IMR-90 (cell line): Measurements from ENCODE around the gene RPL31. TPM values are rescaled to one million over a fixed set of nuclear protein-coding genes. Genes with fewer than 3 reads are reported as not detected.

Experiments used
- ATAC-seq: fragments of 200-7000 bp; cut with Tn5 transposase; 2 replicates; pipeline ENCODE4 v1.9.1; 2020; ENCODE audit warnings: low read depth, mild to moderate bottlenecking, moderate library complexity
- BruUV-seq: library from RNA; stranded (reverse); fragments of 400-500 nt; replicated peaks from 2 replicates; lab custom pipeline; 2021; lab: Mats Ljungman, UMichigan
- CTCF ChIA-PET: fragments of 300-600 bp; formaldehyde crosslinking; extraction: SDS; loops from one replicate; lab custom pipeline; 2021; ENCODE audit warnings: antibody characterized with exemption; lab: Yijun Ruan, JAX
- POLR2A ChIA-PET: fragments of 300-600 bp; sonication (Branson Sonifier 250); formaldehyde crosslinking; loops from one replicate; lab custom pipeline; 2022; ENCODE audit warnings: antibody characterized with exemption; ENCODE audit not compliant: unreplicated experiment; lab: Charles Lee
- DNase-seq: peaks from one replicate; pipeline ENCODE4 v3.0.0; 2013
- H2AFZ ChIP-seq: replicated peaks from 2 replicates; pipeline ENCODE3; 2013; ENCODE audit warnings: low read length, mild to moderate bottlenecking; ENCODE audit not compliant: poor library complexity
- H2AK5ac ChIP-seq: 2 replicates; pipeline ENCODE4 v1.6.1; 2013; ENCODE audit warnings: low read depth, low read length, inconsistent platforms
- H2AK9ac ChIP-seq: replicated peaks from 2 replicates; pipeline ENCODE3; 2013; ENCODE audit warnings: mild to moderate bottlenecking, low read depth, low read length, moderate library complexity; ENCODE audit not compliant: poor library complexity
- H2BK120ac ChIP-seq: 2 replicates; pipeline ENCODE4 v1.6.1; 2013; ENCODE audit warnings: low read depth, low read length, inconsistent platforms
- H2BK15ac ChIP-seq: 3 replicates; pipeline ENCODE4 v1.6.1; 2013; ENCODE audit warnings: low read depth, low read length, inconsistent platforms
- H2BK20ac ChIP-seq: 2 replicates; pipeline ENCODE4 v1.6.1; 2013; ENCODE audit warnings: low read depth, mild to moderate bottlenecking, inconsistent platforms, low read length, moderate library complexity
- H2BK5ac ChIP-seq: 2 replicates; pipeline ENCODE4 v1.6.1; 2013; ENCODE audit warnings: mild to moderate bottlenecking, low read depth, low read length, inconsistent platforms; ENCODE audit not compliant: poor library complexity, severe bottlenecking
- H3K14ac ChIP-seq: replicated peaks from 2 replicates; pipeline ENCODE4 v1.6.1; 2013; ENCODE audit warnings: low read depth, low read length, inconsistent platforms
- H3K18ac ChIP-seq: 2 replicates; pipeline ENCODE4 v1.6.1; 2013; ENCODE audit warnings: low read depth, low read length, control low read depth
- H3K23ac ChIP-seq: 2 replicates; pipeline ENCODE4 v1.6.1; 2013; ENCODE audit warnings: low read depth, low read length, inconsistent platforms
- H3K27ac ChIP-seq: 2 replicates; pipeline ENCODE4 v1.5.1; 2013; ENCODE audit warnings: mild to moderate bottlenecking, control low read depth, low read length; ENCODE audit not compliant: insufficient read depth
- H3K27me3 ChIP-seq: 2 replicates; pipeline ENCODE4 v1.6.1; 2013; ENCODE audit warnings: low read length; ENCODE audit not compliant: control insufficient read depth, insufficient read depth
- H3K36me3 ChIP-seq: 2 replicates; pipeline ENCODE4 v1.6.1; 2013; ENCODE audit warnings: low read length, mixed read lengths; ENCODE audit not compliant: control insufficient read depth, insufficient read depth
- H3K4ac ChIP-seq: 2 replicates; pipeline ENCODE4 v1.6.1; 2013; ENCODE audit warnings: low read depth, low read length, inconsistent platforms
- H3K4me1 ChIP-seq: 2 replicates; pipeline ENCODE4 v1.6.1; 2013; ENCODE audit warnings: low read length, mixed read lengths; ENCODE audit not compliant: control insufficient read depth, insufficient read depth
- H3K4me2 ChIP-seq: 2 replicates; pipeline ENCODE4 v1.6.1; 2013; ENCODE audit warnings: low read depth, mild to moderate bottlenecking, control low read depth, low read length, moderate library complexity
- H3K4me3 ChIP-seq: 2 replicates; pipeline ENCODE4 v1.5.1; 2013; ENCODE audit warnings: low read depth, mild to moderate bottlenecking, control low read depth, low read length, moderate library complexity; ENCODE audit not compliant: insufficient read depth
- H3K56ac ChIP-seq: 2 replicates; pipeline ENCODE4 v1.6.1; 2013; ENCODE audit warnings: low read length, inconsistent platforms; ENCODE audit not compliant: insufficient read depth; ENCODE audit errors: extremely low read depth
- H3K79me1 ChIP-seq, 2 experiments: 2 replicates each; pipeline ENCODE4 v1.6.1; 2013; ENCODE audit warnings: low read length in 2 of 2, inconsistent platforms in 1 of 2, low read depth in 1 of 2
- H3K9ac ChIP-seq: 2 replicates; pipeline ENCODE4 v1.6.1; 2013; ENCODE audit warnings: low read depth, low read length, control low read depth
- H3K9me1 ChIP-seq: 2 replicates; pipeline ENCODE4 v1.6.1; 2013; ENCODE audit warnings: low read length, inconsistent platforms; ENCODE audit not compliant: insufficient read depth
- H3K9me3 ChIP-seq: 2 replicates; pipeline ENCODE4 v1.6.1; 2013; ENCODE audit warnings: low read length; ENCODE audit not compliant: control insufficient read depth, insufficient read depth
- H4K20me1 ChIP-seq: 2 replicates; pipeline ENCODE4 v1.6.1; 2013; ENCODE audit warnings: low read length, inconsistent platforms; ENCODE audit not compliant: insufficient read depth
- H4K5ac ChIP-seq: 2 replicates; pipeline ENCODE4 v1.6.1; 2013; ENCODE audit warnings: mild to moderate bottlenecking, low read depth, low read length, control low read depth
- H4K8ac ChIP-seq, 2 experiments: 2 replicates each; pipeline ENCODE4 v1.6.1; 2013; ENCODE audit warnings: low read depth in 2 of 2, low read length in 2 of 2, control low read depth in 1 of 2, inconsistent platforms in 1 of 2
- H4K91ac ChIP-seq: 2 replicates; pipeline ENCODE4 v1.6.1; 2013; ENCODE audit warnings: low read depth, low read length, inconsistent platforms; ENCODE audit not compliant: insufficient read depth
- BHLHE40 ChIP-seq: fragments of 150-350 bp; IDR thresholded peaks from 2 replicates; pipeline ENCODE4 v1.6.1; 2016; ENCODE audit warnings: mild to moderate bottlenecking, low read depth, low read length
- CHD1 ChIP-seq: IDR thresholded peaks from 2 replicates; pipeline ENCODE4 v1.6.1; 2012; ENCODE audit warnings: low read depth, low read length, improper control_type of control experiment
- CTCF ChIP-seq: conservative IDR thresholded peaks from 2 replicates; pipeline ENCODE4 v1.5.1; 2012; ENCODE audit warnings: mild to moderate bottlenecking, low read depth, low read length, improper control_type of control experiment
- ELK1 ChIP-seq: fragments of 150-350 bp; IDR thresholded peaks from 2 replicates; pipeline ENCODE4 v1.6.1; 2016; ENCODE audit warnings: low read depth, mild to moderate bottlenecking, low read length, moderate library complexity, borderline replicate concordance
- FOS ChIP-seq: fragments of 150-350 bp; IDR thresholded peaks from 2 replicates; pipeline ENCODE4 v1.6.1; 2016; ENCODE audit warnings: low read depth, low read length
- MAZ ChIP-seq: IDR thresholded peaks from 2 replicates; pipeline ENCODE4 v1.6.1; 2012; ENCODE audit warnings: low read depth, mild to moderate bottlenecking, low read length, improper control_type of control experiment, moderate library complexity, borderline replicate concordance
- MXI1 ChIP-seq: IDR thresholded peaks from 2 replicates; pipeline ENCODE4 v1.6.1; 2012; ENCODE audit warnings: low read depth, mild to moderate bottlenecking, low read length, moderate library complexity, borderline replicate concordance
- NFE2L2 ChIP-seq: fragments of 150-350 bp; IDR thresholded peaks from 2 replicates; pipeline ENCODE4 v1.6.1; 2016; ENCODE audit warnings: low read depth, mild to moderate bottlenecking, low read length
- RAD21 ChIP-seq: IDR thresholded peaks from 2 replicates; pipeline ENCODE4 v1.6.1; 2012; ENCODE audit warnings: low read length, improper control_type of control experiment
- RCOR1 ChIP-seq: IDR thresholded peaks from 2 replicates; pipeline ENCODE4 v1.6.1; 2012; ENCODE audit warnings: mild to moderate bottlenecking, low read length, improper control_type of control experiment; ENCODE audit not compliant: insufficient replicate concordance
- RFX5 ChIP-seq: IDR thresholded peaks from 2 replicates; pipeline ENCODE4 v1.8.0; 2012; ENCODE audit warnings: low read depth, mild to moderate bottlenecking, low read length, moderate library complexity
- USF2 ChIP-seq: fragments of 150-350 bp; IDR thresholded peaks from 2 replicates; pipeline ENCODE4 v1.6.1; 2017; ENCODE audit warnings: mild to moderate bottlenecking, antibody characterized with exemption, low read length, low read depth
- WGBS, 2 experiments: methylation state at CpG; one replicate each; pipeline versions ENCODE4 v1.1.5 to v1.1.7; 2013; ENCODE audit warnings: missing lambda C conversion rate in 2 of 2; ENCODE audit not compliant: insufficient read length in 1 of 2; ENCODE audit errors: extremely low coverage in 2 of 2; 5-methylcytosine and 5-hydroxymethylcytosine counted together
- dilution Hi-C: fragments of 300-500 bp; cut with HindIII; formaldehyde crosslinking; loops from one replicate; pipeline ENCODE4 v1.14.3; 2018; ENCODE audit warnings: low sequenced_read_pairs; ENCODE audit not compliant: unreplicated experiment
- in situ Hi-C: fragments of 300-500 bp; cut with MboI; formaldehyde crosslinking; loops from 3 replicates; pipeline ENCODE4 v1.14.3; 2019; ENCODE audit warnings: low sequenced_read_pairs, inconsistent platforms, mixed read lengths
- intact Hi-C: fragments of 100-400 bp; cut with micrococcal nuclease; formaldehyde crosslinking; loops from 2 replicates; pipeline ENCODE4 v1.10.0; 2022
- polyA plus RNA-seq, 3 experiments: library from polyadenylated mRNA; depleted of rRNA; stranded (reverse); fragments of >200 nt; gene quantifications; 2 replicates each; pipeline ENCODE4 v1.2.3, GENCODE V29; 2012; ENCODE audit warnings: low replicate concordance in 1 of 3
- total RNA-seq: library from RNA; depleted of rRNA; stranded (reverse); fragments of >200 nt; gene quantifications from 2 replicates; pipeline ENCODE4 v1.2.3, GENCODE V29; 2012

Gene RPL31
- total and polyA plus RNA-seq, 2 of the 4 experiments (the other 2 are of a cell fraction) = 358 to 2,908 TPM

GRCh38 chr2:100959225-100959880 lies 42.7 kb upstream of the RPL31 start:
- no CpG with 5 or more reads among the region's 6 CpGs for WGBS, 2 experiments
- dilution Hi-C loops = no loop called here
- H3K56ac ChIP-seq = no peak overlapping the region
- H2BK20ac ChIP-seq = peak overlapping the region; percentile 71
- POLR2A ChIA-PET = interaction anchor here (0.7 kb wide), 1 partner anchor 34 kb away, joined by 4 read pairs; no protein-coding TSS in a partner anchor
- H4K8ac ChIP-seq = peak overlapping the region in 1 of 2 experiments; percentile 20; a peak in 1 of 4 replicates
- H3K27ac ChIP-seq = no peak overlapping the region
- H3K18ac ChIP-seq = no peak overlapping the region; the same call in 1 of the 2 replicates
- no peak overlapping the region for H3K14ac ChIP-seq
- H2BK120ac ChIP-seq = no peak overlapping the region; the same call in 1 of the 2 replicates
- ATAC-seq (peak; percentile 58), DNase-seq (peak; percentile 45)
- peak overlapping the region; percentile 44; the same call in 1 of the 2 replicates for H2AK5ac ChIP-seq
- peak overlapping the region; percentile 72; the same call in 1 of the 2 replicates for H3K4me2 ChIP-seq
- BruUV-seq = no TSS peak
- H3K9me3 ChIP-seq = peaks cover 2% of the 10 kb centered on the region; the same call in 1 of the 2 replicates
- peak overlapping the region; percentile 20; the same call in 1 of the 2 replicates for H4K91ac ChIP-seq
- H4K5ac ChIP-seq = no peak overlapping the region
- H3K4me1 ChIP-seq = peaks cover 11% of the 10 kb centered on the region
- no peak overlapping the region for H3K9ac ChIP-seq
- intact Hi-C loops = no loop called here
- H4K20me1 ChIP-seq = no peaks in the 10 kb centered on the region
- H3K9me1 ChIP-seq = peaks cover 17% of the 10 kb centered on the region
- CTCF ChIA-PET = interaction anchor here (0.6 to 0.7 kb wide), 2 partner anchors 131 to 229 kb away, joined by 3 to 5 read pairs; no protein-coding TSS in a partner anchor
- peak overlapping the region; percentile 45; the same call in 1 of the 2 replicates for H3K4ac ChIP-seq
- TF ChIP-seq RCOR1 = no peak
- TF ChIP-seq CTCF = no peak
- TF ChIP-seq RFX5 = no peak
- TF ChIP-seq USF2 = no peak
- TF ChIP-seq MAZ = no peak
- no peak for TF ChIP-seq CHD1
- TF ChIP-seq FOS = no peak
- no peak for TF ChIP-seq RAD21
- no peak for TF ChIP-seq ELK1
- TF ChIP-seq MXI1 = no peak
- TF ChIP-seq BHLHE40 = no peak
- no peak for TF ChIP-seq NFE2L2
- H2BK5ac ChIP-seq = no peak overlapping the region
- no peak overlapping the region for H3K4me3 ChIP-seq
- no peak overlapping the region for H2BK15ac ChIP-seq
- in situ Hi-C loops = no loop called here
- no peaks in the 10 kb centered on the region; a peak in 1 of 4 replicates for H3K79me1 ChIP-seq
- no peak overlapping the region for H3K23ac ChIP-seq
- H3K36me3 ChIP-seq = 0 out of 2 replicates have a peak, but pooled peaks cover 1% of the 10 kb centered on the region
- H2AK9ac ChIP-seq = no peak overlapping the region
- no peak overlapping the region for H2AFZ ChIP-seq
- H3K27me3 ChIP-seq = no peaks in the 10 kb centered on the region
